Testis (tissue), 3 donors: Measurements from ENCODE around the gene AGO3. TPM values are rescaled to one million over a fixed set of nuclear protein-coding genes. Genes with fewer than 3 reads are reported as not detected.
"Not testable (repeated sequence)": the region's sequence is repeated elsewhere in the genome, so short reads cannot be mapped to it uniquely, and the experiment has no call there.

Experiments used
- DNase-seq: peaks from one replicate; pipeline ENCODE4 v3.0.0-alpha.2; 2019
- H3K27ac ChIP-seq, 2 donors: fragments of 200-600 bp; sonication (generic); one replicate each; pipeline ENCODE4 v1.5.1; 2019
- H3K27me3 ChIP-seq: fragments of 200-600 bp; sonication (generic); one replicate; pipeline ENCODE4 v1.5.1; 2019
- H3K36me3 ChIP-seq: fragments of 200-600 bp; sonication (generic); one replicate; pipeline ENCODE4 v1.5.1; 2017; ENCODE audit warnings: low read depth; ENCODE audit errors: missing control alignments
- H3K4me1 ChIP-seq: fragments of 200-600 bp; sonication (generic); one replicate; pipeline ENCODE4 v1.5.1; 2019
- H3K4me3 ChIP-seq, 2 donors: fragments of 200-600 bp; sonication (generic); one replicate each; pipeline ENCODE4 v1.5.1; 2017 to 2019
- H3K9me3 ChIP-seq: fragments of 200-600 bp; sonication (generic); one replicate; pipeline ENCODE4 v1.5.1; 2017
- CTCF ChIP-seq, 3 experiments: fragments of 450-650 bp in 2 of 3; fragments of 200-600 bp in 1 of 3; sonication (generic) in 1 of 3; IDR thresholded peaks; one replicate each; pipeline ENCODE4 v1.5.1; 2016 to 2019; ENCODE audit warnings: antibody characterized with exemption in 3 of 3, mild to moderate bottlenecking in 2 of 3, moderate library complexity in 1 of 3
- POLR2A ChIP-seq: fragments of 450-650 bp; IDR thresholded peaks from one replicate; pipeline ENCODE4 v1.6.1; 2017; ENCODE audit warnings: antibody characterized with exemption, mild to moderate bottlenecking, moderate library complexity
- WGBS, 2 donors: methylation state at CpG; one replicate each; pipeline ENCODE4 v1.1.5; 2018; 5-methylcytosine and 5-hydroxymethylcytosine counted together
- intact Hi-C: fragments of 100-400 bp; cut with DNase I; formaldehyde crosslinking; loops from one replicate; pipeline ENCODE4 v1.15.1; 2023; ENCODE audit warnings: low total_unique reads
- polyA plus RNA-seq: library from polyadenylated mRNA; stranded (reverse); fragments of 350-450 nt; fragmentation: Illumina TruSeq; extraction: RNeasy Lipid Tissue Mini Kit (QIAGEN cat#74804); gene quantifications from one replicate; pipeline ENCODE4 v1.2.3, GENCODE V29; 2014; ENCODE audit warnings: low read depth, low replicate concordance; ENCODE audit not compliant: insufficient read depth
- total RNA-seq, 2 donors: library from RNA; depleted of rRNA; stranded (reverse); fragments of >200 nt; gene quantifications; one replicate each; pipeline ENCODE4 v1.2.3, GENCODE V29; 2016

AGO3 gene
- total and polyA plus RNA-seq, 3 donors from 2014 or later: 22.4 to 47.2 (median 42.6) TPM

- no peak overlapping the region for H3K27ac ChIP-seq
- DNase-seq: no peak
- H3K4me1 ChIP-seq: no peaks in the 10 kb centered on the region
- TF ChIP-seq CTCF (IDR thresholded peaks at IDR 0.05) (no peak), POLR2A (no peak)
- intact Hi-C loops: no loop called here
- H3K36me3 ChIP-seq: no peaks in the 10 kb centered on the region
- no peak overlapping the region for H3K4me3 ChIP-seq
- H3K27me3 ChIP-seq: no peaks in the 10 kb centered on the region
- no peaks in the 10 kb centered on the region for H3K9me3 ChIP-seq
- 58 to 70% methylated on average over 3 of the region's 3 CpGs for WGBS, 2 donors
Observed at GRCh38 chr1:35959304-35959703, 28.4 kb downstream of the AGO3 start.

- TF ChIP-seq POLR2A (no peak), CTCF (IDR thresholded peaks at IDR 0.05) (no peak)
- DNase-seq: no peak
- no peak overlapping the region for H3K27ac ChIP-seq
- H3K4me3 ChIP-seq: no peak overlapping the region
- H3K36me3 ChIP-seq: no peaks in the 10 kb centered on the region
- 43 to 64% methylated on average over 2 of the region's 2 CpGs for WGBS, 2 donors
- H3K27me3 ChIP-seq: no peaks in the 10 kb centered on the region
- intact Hi-C loops: no loop called here
- H3K9me3 ChIP-seq: no peaks in the 10 kb centered on the region
- H3K4me1 ChIP-seq: no peaks in the 10 kb centered on the region
Observed at GRCh38 chr1:35962952-35963351, 32.0 kb downstream of the AGO3 start.

- H3K4me1 ChIP-seq, intact Hi-C loops, H3K4me3 ChIP-seq, DNase-seq, H3K27me3 ChIP-seq, H3K27ac ChIP-seq, H3K9me3 ChIP-seq, H3K36me3 ChIP-seq: not testable (repeated sequence)
- 89 to 95% methylated on average over 1 of the region's 1 CpG for WGBS, 2 donors
Observed at GRCh38 chr1:35964277-35964676, 33.4 kb downstream of the AGO3 start.

GRCh38 chr1:35968396-35968795 lies 37.5 kb downstream of the AGO3 start:
- 91 to 94% methylated on average over 1 of the region's 1 CpG for WGBS, 2 donors
- Histone ChIP-seq H3K36me3 (no peaks in the 10 kb centered on the region), H3K27ac (no peak overlapping the region), H3K4me3 (no peak overlapping the region), H3K4me1 (no peaks in the 10 kb centered on the region), H3K9me3 (no peaks in the 10 kb centered on the region), H3K27me3 (no peaks in the 10 kb centered on the region)
- DNase-seq: no peak
- TF ChIP-seq POLR2A (no peak), CTCF (IDR thresholded peaks at IDR 0.05) (no peak)
- intact Hi-C loops: no loop called here

GRCh38 chr1:35971601-35972000 lies 40.7 kb downstream of the AGO3 start:
- Histone ChIP-seq H3K4me1 (no peaks in the 10 kb centered on the region), H3K27ac (no peak overlapping the region), H3K36me3 (no peaks in the 10 kb centered on the region), H3K27me3 (no peaks in the 10 kb centered on the region), H3K4me3 (no peak overlapping the region), H3K9me3 (no peaks in the 10 kb centered on the region)
- WGBS, 2 donors: 93 to 95% methylated on average over 2 of the region's 2 CpGs
- intact Hi-C loops: no loop called here
- TF ChIP-seq CTCF (IDR thresholded peaks at IDR 0.05) (no peak), POLR2A (no peak)
- DNase-seq: no peak

GRCh38 chr1:35972631-35973030 lies 41.7 kb downstream of the AGO3 start:
- H3K36me3 ChIP-seq, H3K27ac ChIP-seq, DNase-seq, intact Hi-C loops, H3K4me1 ChIP-seq, H3K27me3 ChIP-seq, H3K4me3 ChIP-seq, H3K9me3 ChIP-seq: not testable (repeated sequence)
- 93 to 97% methylated on average over 3 of the region's 3 CpGs for WGBS, 2 donors
